ENCODE data around the gene NAT16. TPM values are rescaled to one million over a fixed set of nuclear protein-coding genes. Genes with fewer than 3 reads are reported as not detected.

NAT16 gene
- total RNA-seq, 1 donor from 2014 or later, result not detected

DNA sequence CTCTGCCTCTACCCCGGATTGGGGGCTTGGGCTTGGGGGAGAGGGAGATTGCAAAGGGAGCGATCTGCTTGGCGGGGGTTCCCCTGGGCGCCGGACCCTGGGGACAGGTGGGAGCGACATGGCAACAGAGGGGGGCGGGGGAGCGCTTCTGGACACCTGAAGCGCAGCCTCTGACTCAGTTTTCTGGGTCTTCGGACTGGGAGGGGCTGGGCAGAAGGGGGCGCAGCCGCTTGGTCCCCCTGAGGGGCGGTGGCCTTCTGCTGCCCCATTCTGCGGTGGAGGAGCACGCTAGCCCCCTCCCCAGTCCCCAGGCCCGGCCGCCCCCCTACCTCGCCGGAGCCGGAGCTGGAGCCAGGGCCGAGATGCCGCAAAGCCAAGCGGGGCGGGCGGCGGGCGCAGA lies 380 bp downstream of the NAT16 start:
- Histone ChIP-seq H3K27ac (no peak overlapping the region), H3K27me3 (peaks cover 76% of the 10 kb centered on the region), H3K4me1 (peaks cover 11% of the 10 kb centered on the region), H2AFZ (replicated peaks) (peak overlapping the region; percentile 85), H3F3A (ENCODE audit: low read depth) (peaks cover 35% of the 10 kb centered on the region), H3K9me3 (ENCODE audit: low read depth) (no peaks in the 10 kb centered on the region), H3K4me2 (peak overlapping the region; percentile 98), H3K79me2 (ENCODE audit: low read depth) (no peaks in the 10 kb centered on the region), H4K20me1 (ENCODE audit: low read depth) (peaks cover 3% of the 10 kb centered on the region), H3K9ac (no peak overlapping the region), H3K4me3 (peak overlapping the region; percentile 70), H3K36me3 (no peaks in the 10 kb centered on the region)
- Mint-ChIP-seq H3K36me3 (no peaks in the 10 kb centered on the region), H3K27ac (no peak overlapping the region), H3K4me1 (peaks cover 14% of the 10 kb centered on the region), H3K9me3 (peaks cover 5% of the 10 kb centered on the region), H3K27me3 (ENCODE audit: insufficient read depth, low read depth) (peaks cover 55% of the 10 kb centered on the region), H3K4me3 (peak overlapping the region; percentile 87)
- peak; percentile 44 for DNase-seq (ENCODE audit: low spot score)
- TF ChIP-seq EZH2phosphoT487 (IDR thresholded peaks at IDR 0.05), result no peak
- TF ChIP-seq, protein P1, sequence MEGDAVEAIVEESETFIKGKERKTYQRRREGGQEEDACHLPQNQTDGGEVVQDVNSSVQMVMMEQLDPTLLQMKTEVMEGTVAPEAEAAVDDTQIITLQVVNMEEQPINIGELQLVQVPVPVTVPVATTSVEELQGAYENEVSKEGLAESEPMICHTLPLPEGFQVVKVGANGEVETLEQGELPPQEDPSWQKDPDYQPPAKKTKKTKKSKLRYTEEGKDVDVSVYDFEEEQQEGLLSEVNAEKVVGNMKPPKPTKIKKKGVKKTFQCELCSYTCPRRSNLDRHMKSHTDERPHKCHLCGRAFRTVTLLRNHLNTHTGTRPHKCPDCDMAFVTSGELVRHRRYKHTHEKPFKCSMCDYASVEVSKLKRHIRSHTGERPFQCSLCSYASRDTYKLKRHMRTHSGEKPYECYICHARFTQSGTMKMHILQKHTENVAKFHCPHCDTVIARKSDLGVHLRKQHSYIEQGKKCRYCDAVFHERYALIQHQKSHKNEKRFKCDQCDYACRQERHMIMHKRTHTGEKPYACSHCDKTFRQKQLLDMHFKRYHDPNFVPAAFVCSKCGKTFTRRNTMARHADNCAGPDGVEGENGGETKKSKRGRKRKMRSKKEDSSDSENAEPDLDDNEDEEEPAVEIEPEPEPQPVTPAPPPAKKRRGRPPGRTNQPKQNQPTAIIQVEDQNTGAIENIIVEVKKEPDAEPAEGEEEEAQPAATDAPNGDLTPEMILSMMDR (IDR thresholded peaks at IDR 0.05), result no peak
- TF ChIP-seq EZH2 (IDR thresholded peaks at IDR 0.05), result no peak

DNA sequence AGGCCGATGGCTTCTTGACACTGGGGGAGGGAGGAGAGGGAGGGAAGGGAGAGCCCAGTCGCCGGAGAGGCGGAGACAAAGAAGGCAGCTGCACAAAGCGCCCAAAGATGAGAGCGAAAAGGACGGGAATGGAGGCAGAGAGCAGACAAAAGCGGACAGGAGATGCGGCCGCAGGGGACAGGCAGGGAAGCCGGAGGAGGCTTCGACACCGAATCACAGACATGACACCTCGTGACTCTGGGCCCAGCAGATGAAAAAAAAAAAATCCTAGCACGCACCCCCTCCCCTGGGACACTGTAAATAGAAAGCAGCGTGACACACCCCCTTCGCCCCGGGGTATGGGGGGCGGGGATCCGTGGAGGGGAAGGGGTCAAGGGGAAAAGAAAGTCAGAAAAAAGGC lies 976 bp downstream of the NAT16 start:
- no peaks in the 10 kb centered on the region for H3K36me3 Mint-ChIP-seq
- Histone ChIP-seq H3K4me3 (peak overlapping the region; percentile 70), H2AFZ (replicated peaks) (peak overlapping the region; percentile 34), H3K79me2 (ENCODE audit: low read depth) (no peaks in the 10 kb centered on the region), H3K9me3 (ENCODE audit: low read depth) (no peaks in the 10 kb centered on the region), H3K9ac (no peak overlapping the region), H4K20me1 (ENCODE audit: low read depth) (peaks cover 7% of the 10 kb centered on the region), H3K27me3 (peaks cover 82% of the 10 kb centered on the region), H3K27ac (no peak overlapping the region), H3F3A (ENCODE audit: low read depth) (peaks cover 41% of the 10 kb centered on the region), H3K4me1 (peaks cover 15% of the 10 kb centered on the region), H3K36me3 (no peaks in the 10 kb centered on the region), H3K4me2 (peak overlapping the region; percentile 98)
- TF ChIP-seq EZH2phosphoT487 (IDR thresholded peaks at IDR 0.05) (no peak), EZH2 (IDR thresholded peaks at IDR 0.05) (no peak)
- TF ChIP-seq, protein P1 (IDR thresholded peaks at IDR 0.05), result no peak
- peak; percentile 81 for DNase-seq (ENCODE audit: low spot score)
- H3K27ac Mint-ChIP-seq, result no peak overlapping the region
- H3K9me3 Mint-ChIP-seq, result peaks cover 5% of the 10 kb centered on the region
- peaks cover 15% of the 10 kb centered on the region for H3K4me1 Mint-ChIP-seq
- peak overlapping the region; percentile 87 for H3K4me3 Mint-ChIP-seq
- peaks cover 61% of the 10 kb centered on the region for H3K27me3 Mint-ChIP-seq (ENCODE audit: insufficient read depth, low read depth)

DNA sequence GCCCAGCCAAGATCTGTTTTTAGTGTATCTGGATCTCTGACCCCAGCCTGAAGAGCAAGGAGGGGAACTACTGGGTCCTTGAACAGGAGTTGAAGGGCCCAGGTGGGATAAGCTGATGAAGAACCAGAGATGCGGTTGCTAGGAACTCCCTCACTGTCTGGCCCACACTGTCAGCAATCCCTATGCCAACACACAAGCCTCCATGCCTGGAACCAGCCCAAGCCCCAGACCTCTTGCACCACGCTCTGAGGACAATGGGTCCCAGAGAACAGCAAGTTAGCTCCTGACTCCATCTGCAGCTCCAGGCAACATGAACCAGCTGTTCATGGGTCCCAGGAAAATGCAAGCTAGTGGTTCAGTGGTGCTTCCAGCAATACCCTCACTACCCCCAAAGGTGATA lies 2.4 kb downstream of the NAT16 start:
- H3K36me3 Mint-ChIP-seq, result no peaks in the 10 kb centered on the region
- no peak overlapping the region for H3K9ac ChIP-seq
- peaks cover 5% of the 10 kb centered on the region for H3K9me3 Mint-ChIP-seq
- peaks cover 70% of the 10 kb centered on the region for H3K27me3 Mint-ChIP-seq (ENCODE audit: insufficient read depth, low read depth)
- DNase-seq (ENCODE audit: low spot score), result no peak
- H3K4me1 Mint-ChIP-seq, result peaks cover 20% of the 10 kb centered on the region
- no peak overlapping the region for H3K4me3 Mint-ChIP-seq
- H3K27ac ChIP-seq, result no peak overlapping the region
- H4K20me1 ChIP-seq (ENCODE audit: low read depth), result peaks cover 22% of the 10 kb centered on the region
- H3K4me1 ChIP-seq, result peaks cover 22% of the 10 kb centered on the region
- H3K36me3 ChIP-seq, result no peaks in the 10 kb centered on the region
- peaks cover 43% of the 10 kb centered on the region for H3F3A ChIP-seq (ENCODE audit: low read depth)
- no peaks in the 10 kb centered on the region for H3K79me2 ChIP-seq (ENCODE audit: low read depth)
- TF ChIP-seq EZH2phosphoT487 (IDR thresholded peaks at IDR 0.05), result no peak
- TF ChIP-seq, protein P1 (IDR thresholded peaks at IDR 0.05), result no peak
- no peak for TF ChIP-seq EZH2 (IDR thresholded peaks at IDR 0.05)
- H3K27ac Mint-ChIP-seq, result no peak overlapping the region
- no peak overlapping the region for H3K4me3 ChIP-seq
- peaks cover 96% of the 10 kb centered on the region for H3K27me3 ChIP-seq
- no peaks in the 10 kb centered on the region for H3K9me3 ChIP-seq (ENCODE audit: low read depth)
- H2AFZ ChIP-seq (replicated peaks), result no peak overlapping the region
- no peak overlapping the region for H3K4me2 ChIP-seq

Data from neural progenitor cell (in vitro differentiated cells).